Memory B cell (primary cell): ENCODE measurements around the gene TMPRSS3.

Experiments used
- ATAC-seq: fragments of 150-1000 bp; cut with Tn5 transposase; 2 replicates; pipeline ENCODE4 v1.10.0; 2021; ENCODE audit warnings: low read depth, mild to moderate bottlenecking, moderate library complexity
- DNase-seq, 2 donors: peaks; one replicate each; pipeline ENCODE4 v3.0.0; 2022; ENCODE audit warnings: low spot score in 2 of 2
- H3K27ac Mint-ChIP-seq: one replicate; pipeline ENCODE4 v1.8.0; 2022; ENCODE audit warnings: mild to moderate bottlenecking, moderate library complexity, mixed read lengths
- H3K27me3 Mint-ChIP-seq: one replicate; pipeline ENCODE4 v1.8.0; 2022; ENCODE audit warnings: mixed read lengths
- H3K36me3 Mint-ChIP-seq: one replicate; pipeline ENCODE4 v1.8.0; 2022; ENCODE audit warnings: mild to moderate bottlenecking, mixed read lengths
- H3K4me1 Mint-ChIP-seq: one replicate; pipeline ENCODE4 v1.8.0; 2022; ENCODE audit warnings: mixed read lengths
- H3K4me3 Mint-ChIP-seq: one replicate; pipeline ENCODE4 v1.8.0; 2022; ENCODE audit warnings: mild to moderate bottlenecking, moderate library complexity, mixed read lengths
- H3K9me3 Mint-ChIP-seq: one replicate; pipeline ENCODE4 v1.8.0; 2022; ENCODE audit warnings: mixed read lengths

The TMPRSS3 gene

DNA sequence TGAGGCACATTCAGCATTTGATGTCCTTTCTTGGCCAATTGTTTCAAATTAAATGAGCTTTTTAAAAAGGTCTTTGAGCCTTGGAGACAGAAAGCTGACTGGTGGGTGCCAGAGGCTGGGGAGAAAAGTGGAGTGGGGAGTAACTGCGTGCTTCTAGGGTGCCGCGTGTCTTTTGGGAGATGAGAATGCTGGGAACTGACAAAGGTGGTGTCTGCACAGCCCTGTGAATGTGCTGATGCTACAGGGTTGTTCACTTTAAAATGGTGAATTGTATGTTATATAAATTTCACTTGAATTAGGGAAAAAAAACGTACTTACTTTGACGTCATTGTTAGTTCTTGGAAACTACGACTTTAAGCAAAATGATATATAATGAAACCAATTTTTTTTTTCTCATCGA, 21.4 kb downstream of the TMPRSS3 start:
- Mint-ChIP-seq H3K36me3 (no peaks in the 10 kb centered on the region), H3K4me1 (peaks cover 9% of the 10 kb centered on the region), H3K27me3 (peaks cover 21% of the 10 kb centered on the region), H3K4me3 (no peak overlapping the region), H3K9me3 (no peaks in the 10 kb centered on the region), H3K27ac (no peak overlapping the region)
- no peak for DNase-seq
- no peak for ATAC-seq

DNA sequence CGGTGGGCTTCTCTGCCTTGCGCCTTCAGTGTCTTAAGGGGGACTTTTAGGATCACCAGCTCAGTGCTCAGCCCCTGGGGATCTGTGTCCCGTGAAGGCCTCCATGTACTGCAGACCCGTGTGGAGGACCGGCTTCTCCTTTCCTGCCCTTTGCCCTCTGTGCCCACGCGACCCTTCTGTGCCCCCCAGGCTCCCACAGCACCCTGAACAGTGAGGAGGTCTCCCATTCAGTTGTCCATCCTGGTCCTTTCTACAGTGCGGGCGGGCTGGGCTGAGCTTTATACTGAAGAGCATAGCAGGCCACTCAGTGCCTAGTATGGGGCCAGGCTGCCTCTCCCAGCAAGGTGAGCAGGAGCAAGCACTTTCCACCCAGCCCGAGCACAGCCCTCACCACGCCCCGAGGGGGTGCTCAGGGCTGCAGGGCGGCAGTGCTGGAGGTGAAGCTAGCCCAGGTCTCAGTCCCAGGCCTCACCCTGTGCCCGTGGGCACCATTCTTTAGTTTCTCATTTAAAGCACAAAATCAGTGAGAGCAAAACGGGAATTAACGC, 21.9 kb downstream of the TMPRSS3 start:
- no peak overlapping the region for H3K27ac Mint-ChIP-seq
- no peak overlapping the region for H3K4me3 Mint-ChIP-seq
- peaks cover 21% of the 10 kb centered on the region for H3K27me3 Mint-ChIP-seq
- no peak for ATAC-seq
- peaks cover 6% of the 10 kb centered on the region for H3K4me1 Mint-ChIP-seq
- DNase-seq: no peak
- no peaks in the 10 kb centered on the region for H3K36me3 Mint-ChIP-seq
- no peaks in the 10 kb centered on the region for H3K9me3 Mint-ChIP-seq

DNA sequence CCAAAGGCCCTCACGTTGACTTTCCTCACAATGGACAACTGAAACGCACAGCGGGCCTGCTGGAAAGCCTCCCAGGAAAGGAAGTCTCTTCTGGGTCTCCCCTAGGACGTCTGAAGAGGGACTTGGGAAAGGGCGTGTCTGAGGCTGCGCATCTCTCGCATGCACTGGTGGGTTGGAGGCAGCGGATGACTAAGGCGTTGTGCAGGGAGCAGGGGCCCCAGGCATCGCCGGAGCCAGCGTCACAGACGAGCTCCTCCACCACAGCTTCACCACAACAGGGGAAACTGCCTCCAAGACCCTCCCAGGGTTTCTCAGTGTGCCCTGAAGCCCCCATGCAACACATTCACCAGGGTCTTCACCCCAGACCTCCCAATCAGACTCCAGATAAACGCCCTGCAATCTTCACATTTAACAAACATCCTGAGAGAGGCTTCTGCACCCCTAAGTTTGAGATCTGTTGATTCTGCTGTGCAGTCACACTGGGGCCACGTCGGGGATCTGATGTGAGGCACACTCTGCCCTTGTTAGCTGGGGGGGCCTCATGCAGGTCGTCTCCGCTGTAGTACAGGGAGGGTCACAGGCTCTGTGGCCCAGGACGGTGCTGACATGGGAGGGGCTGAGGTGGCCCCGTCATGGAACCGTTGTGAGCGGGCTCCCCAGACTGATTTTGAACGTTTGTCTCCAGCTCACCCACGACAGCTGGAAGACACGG, 22.5 kb downstream of the TMPRSS3 start:
- no peaks in the 10 kb centered on the region for H3K36me3 Mint-ChIP-seq
- no peak for DNase-seq
- H3K4me1 Mint-ChIP-seq: peaks cover 6% of the 10 kb centered on the region
- H3K27ac Mint-ChIP-seq: no peak overlapping the region
- H3K9me3 Mint-ChIP-seq: no peaks in the 10 kb centered on the region
- no peak for ATAC-seq
- peaks cover 21% of the 10 kb centered on the region for H3K27me3 Mint-ChIP-seq
- H3K4me3 Mint-ChIP-seq: no peak overlapping the region

DNA sequence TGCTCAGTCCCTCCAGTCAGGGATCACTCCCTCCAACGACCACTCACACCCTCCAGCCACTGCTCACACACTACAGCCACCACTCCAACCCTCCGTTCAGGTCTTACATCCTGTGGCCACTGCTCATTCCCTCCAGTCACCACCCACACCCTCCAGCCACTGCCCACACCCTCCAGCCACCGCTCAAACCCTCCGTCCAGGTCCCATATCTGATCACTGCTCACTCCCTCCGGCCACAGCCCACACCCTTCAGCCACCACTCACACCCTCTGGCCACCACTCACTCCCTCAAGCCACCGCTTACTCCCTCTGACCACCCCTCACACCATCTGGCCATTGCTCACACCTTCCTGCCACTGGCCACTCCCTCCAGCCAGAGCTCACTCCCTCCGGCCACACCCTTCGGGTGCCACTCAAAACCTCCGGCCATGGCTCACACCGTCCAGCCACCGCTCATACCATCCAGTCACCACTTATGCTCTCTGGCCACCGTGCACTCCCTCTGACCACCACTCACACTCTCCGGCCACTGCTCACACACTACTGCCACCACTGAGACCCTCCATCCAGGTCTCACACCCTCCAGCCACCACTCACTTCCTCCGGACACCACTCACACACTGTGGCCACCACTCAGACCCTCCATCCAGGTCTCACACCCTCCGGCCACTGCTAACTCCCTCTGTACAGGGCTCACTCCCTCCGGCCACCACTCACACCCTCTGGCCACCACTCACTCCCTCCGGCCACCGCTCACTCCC, 24.8 kb downstream of the TMPRSS3 start:
- Mint-ChIP-seq H3K9me3 (no peaks in the 10 kb centered on the region), H3K27me3 (peaks cover 20% of the 10 kb centered on the region), H3K4me3 (no peak overlapping the region), H3K27ac (no peak overlapping the region), H3K4me1 (peaks cover 6% of the 10 kb centered on the region), H3K36me3 (no peaks in the 10 kb centered on the region)
- DNase-seq: no peak
- ATAC-seq: no peak

DNA sequence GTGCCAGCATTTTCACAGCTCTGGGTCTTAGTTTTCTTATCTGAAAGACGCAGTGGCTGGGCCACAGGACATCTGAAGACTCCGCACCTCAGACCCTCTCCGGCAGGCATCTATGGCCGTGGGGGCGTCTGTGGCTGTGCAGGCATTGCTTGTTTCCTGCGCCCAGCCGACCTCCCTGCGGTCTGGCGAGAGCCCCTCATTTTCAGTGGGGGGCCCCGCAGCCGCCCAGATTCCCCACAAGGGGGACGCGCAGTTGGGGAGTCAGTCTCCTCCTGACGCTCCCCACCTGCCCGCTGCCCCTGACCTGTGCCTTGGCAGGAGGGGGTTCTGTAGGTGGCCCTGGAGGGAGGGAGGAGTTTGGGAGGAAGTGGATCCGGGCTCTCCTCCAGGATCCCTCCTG, 26.0 kb downstream of the TMPRSS3 start:
- DNase-seq (no peak), ATAC-seq (no peak)
- Mint-ChIP-seq H3K4me3 (no peak overlapping the region), H3K27me3 (peaks cover 17% of the 10 kb centered on the region), H3K9me3 (no peaks in the 10 kb centered on the region), H3K36me3 (no peaks in the 10 kb centered on the region), H3K4me1 (peaks cover 4% of the 10 kb centered on the region), H3K27ac (no peak overlapping the region)

DNA sequence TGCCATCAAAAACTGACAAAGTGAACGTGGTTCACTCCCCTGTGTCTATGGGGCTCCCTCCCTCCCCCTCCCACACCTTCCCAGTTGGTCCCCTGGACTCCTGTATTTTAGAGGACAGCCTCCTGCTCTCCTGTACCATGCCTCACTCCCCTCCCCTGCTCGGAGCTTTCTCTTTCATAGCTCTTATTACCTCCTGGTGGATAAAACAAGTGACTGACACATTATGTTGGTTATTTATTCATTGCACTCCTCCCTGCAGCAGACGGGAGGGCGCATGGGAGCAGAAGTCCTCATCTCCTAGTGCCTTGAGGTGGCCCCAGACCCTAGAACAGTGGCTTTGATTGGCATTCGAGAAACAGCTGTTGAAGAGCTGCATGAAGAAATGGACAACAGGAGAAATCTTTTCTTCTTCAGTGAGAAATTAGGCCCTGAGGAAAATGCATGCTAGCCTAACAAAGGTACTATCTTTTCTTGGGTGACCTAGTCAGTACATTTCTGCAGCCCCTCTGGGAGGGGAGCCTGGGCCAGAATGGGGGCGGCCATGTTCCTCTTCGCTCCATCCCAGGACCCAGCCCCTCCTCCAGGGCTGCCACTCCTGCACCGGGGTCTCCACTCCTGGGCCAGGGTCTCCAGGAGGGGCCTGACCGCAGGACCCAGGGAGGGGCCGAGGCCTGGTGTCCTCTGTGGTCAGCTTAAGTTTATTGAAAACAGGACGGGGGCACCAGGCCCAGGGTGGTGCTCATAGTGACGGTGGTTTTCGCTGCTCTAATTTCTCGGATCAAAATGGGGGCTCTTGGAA, 28.3 kb downstream of the TMPRSS3 start:
- peaks cover 4% of the 10 kb centered on the region for H3K4me1 Mint-ChIP-seq
- H3K9me3 Mint-ChIP-seq: no peaks in the 10 kb centered on the region
- H3K27ac Mint-ChIP-seq: no peak overlapping the region
- DNase-seq (no peak), ATAC-seq (no peak)
- H3K27me3 Mint-ChIP-seq: peaks cover 23% of the 10 kb centered on the region
- H3K36me3 Mint-ChIP-seq: no peaks in the 10 kb centered on the region
- H3K4me3 Mint-ChIP-seq: no peak overlapping the region

DNA sequence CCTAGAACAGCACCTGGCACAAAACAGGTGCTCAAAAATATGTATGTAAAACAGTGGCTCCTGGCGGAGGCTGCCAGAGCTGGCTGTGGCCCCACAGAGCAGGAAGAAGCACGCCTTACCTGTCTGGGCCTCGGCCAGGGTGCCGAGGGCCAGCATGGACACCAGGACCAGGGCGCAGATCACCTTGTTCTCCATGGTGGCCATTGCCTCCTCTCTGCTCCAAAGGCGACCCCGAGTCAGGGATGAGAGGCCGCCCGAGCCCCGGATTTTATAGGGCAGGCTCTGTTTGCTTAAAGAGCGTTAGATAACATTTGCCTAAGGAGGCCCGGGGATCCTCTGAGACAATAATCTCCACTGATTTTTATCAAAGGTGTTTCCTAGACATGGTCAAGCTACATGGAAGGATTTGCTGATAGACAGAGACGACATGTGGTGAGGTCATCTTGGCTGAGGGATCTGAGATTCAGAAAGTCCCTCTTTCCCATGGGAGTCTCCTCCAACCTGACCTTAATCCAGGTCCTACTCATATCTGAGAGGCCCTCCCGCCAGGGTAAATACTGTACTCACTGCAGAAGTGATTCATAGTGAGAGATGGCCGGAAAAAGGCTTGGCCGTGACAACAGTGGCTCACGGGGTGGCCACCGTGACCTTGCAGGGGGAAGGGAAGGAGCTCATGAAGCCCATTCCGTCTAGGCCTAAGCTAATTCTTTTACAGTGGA, 29.4 kb downstream of the TMPRSS3 start, which contains the start of gene TFF1:
TFF1 (minus strand) TSS at position 244 of the 719 bp plus-strand sequence; CDS start at position 204, 40 bp downstream.
- ATAC-seq (no peak), DNase-seq (no peak)
- peaks cover 2% of the 10 kb centered on the region for H3K4me1 Mint-ChIP-seq
- H3K27ac Mint-ChIP-seq: no peak within 1 kb of the TSS
- H3K36me3 Mint-ChIP-seq: no peaks in the 10 kb centered on the region
- no peak within 1 kb of the TSS for H3K4me3 Mint-ChIP-seq
- H3K27me3 Mint-ChIP-seq: peaks cover 23% of the 10 kb centered on the region
- no peaks in the 10 kb centered on the region for H3K9me3 Mint-ChIP-seq

DNA sequence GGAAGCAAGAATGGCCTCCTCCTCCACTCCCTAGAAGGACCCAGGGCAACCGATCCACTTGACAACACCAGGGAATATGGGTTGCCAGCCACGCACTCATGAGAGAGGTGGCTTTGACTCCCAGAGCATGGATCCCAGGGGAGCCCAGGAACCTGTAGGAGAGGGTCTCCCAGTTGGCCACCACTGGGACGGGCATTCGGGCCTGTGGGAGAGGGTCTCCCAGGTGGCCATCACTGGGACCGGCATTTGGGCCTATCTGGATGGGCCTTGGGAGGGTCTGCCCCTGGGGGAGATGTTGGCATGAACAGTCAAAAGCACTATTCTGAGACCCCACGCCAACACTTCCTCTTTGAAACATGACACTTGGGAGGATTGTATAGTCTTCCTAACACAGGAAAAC, 30.1 kb downstream of the TMPRSS3 start:
- Mint-ChIP-seq H3K27me3 (peaks cover 16% of the 10 kb centered on the region), H3K4me1 (no peaks in the 10 kb centered on the region), H3K9me3 (no peaks in the 10 kb centered on the region), H3K27ac (no peak overlapping the region), H3K4me3 (no peak overlapping the region), H3K36me3 (no peaks in the 10 kb centered on the region)
- ATAC-seq: no peak
- DNase-seq: no peak

DNA sequence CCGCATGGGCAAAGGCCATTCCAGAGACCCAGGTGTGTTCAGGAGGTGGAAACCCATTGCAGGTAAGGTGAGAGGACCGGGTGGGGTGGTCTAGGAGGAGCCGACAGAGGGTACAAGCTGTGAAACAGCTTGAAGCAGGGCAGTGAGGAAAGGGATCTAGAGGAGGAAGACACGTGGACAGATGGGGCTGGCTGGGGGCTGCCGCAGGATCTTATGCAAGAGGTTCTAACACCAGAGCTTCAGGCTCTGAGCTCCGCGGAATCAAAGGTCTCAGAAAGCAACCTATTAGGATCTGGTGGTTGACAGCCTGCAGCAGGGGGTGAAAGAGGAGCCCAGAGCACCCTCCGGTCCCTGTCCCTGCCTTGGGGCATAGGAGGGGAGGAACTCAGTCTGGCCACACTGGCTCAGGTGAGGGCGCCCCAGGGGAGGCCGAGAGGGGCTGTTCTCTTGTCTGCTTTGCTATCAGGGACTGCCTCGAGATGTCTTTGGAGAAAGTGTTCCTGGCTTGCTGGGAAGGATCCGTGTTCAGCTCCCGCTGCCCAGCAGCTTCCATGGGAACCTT, 31.5 kb downstream of the TMPRSS3 start:
- no peak for ATAC-seq
- Mint-ChIP-seq H3K27ac (no peak overlapping the region), H3K9me3 (no peaks in the 10 kb centered on the region)

DNA sequence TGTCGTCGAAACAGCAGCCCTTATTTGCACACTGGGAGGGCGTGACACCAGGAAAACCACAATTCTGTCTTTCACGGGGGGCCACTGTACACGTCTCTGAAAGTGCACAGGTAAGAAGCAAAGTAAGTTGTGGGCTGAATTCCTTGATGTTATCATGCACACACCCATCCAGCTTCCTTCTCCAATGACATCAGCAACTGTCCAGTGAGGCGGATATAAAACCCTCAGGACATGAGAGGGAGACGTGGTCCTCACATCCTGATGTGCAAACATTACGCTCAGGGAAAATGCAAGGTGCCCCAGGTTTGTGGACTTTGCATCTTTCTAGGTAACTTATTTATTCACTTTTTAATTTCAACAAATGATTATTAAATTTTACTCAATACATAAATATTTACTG, 32.5 kb downstream of the TMPRSS3 start:
- DNase-seq: no peak
- ATAC-seq: no peak
- Mint-ChIP-seq H3K9me3 (no peaks in the 10 kb centered on the region), H3K27ac (no peak overlapping the region), H3K27me3 (peaks cover 18% of the 10 kb centered on the region), H3K4me3 (no peak overlapping the region), H3K4me1 (no peaks in the 10 kb centered on the region), H3K36me3 (no peaks in the 10 kb centered on the region)

More for the DNA sequence above, 31.5 kb downstream of the TMPRSS3 start:
- Mint-ChIP-seq H3K36me3 (no peaks in the 10 kb centered on the region), H3K4me3 (no peak overlapping the region), H3K27me3 (peaks cover 13% of the 10 kb centered on the region), H3K4me1 (no peaks in the 10 kb centered on the region)
- no peak for DNase-seq

DNA sequence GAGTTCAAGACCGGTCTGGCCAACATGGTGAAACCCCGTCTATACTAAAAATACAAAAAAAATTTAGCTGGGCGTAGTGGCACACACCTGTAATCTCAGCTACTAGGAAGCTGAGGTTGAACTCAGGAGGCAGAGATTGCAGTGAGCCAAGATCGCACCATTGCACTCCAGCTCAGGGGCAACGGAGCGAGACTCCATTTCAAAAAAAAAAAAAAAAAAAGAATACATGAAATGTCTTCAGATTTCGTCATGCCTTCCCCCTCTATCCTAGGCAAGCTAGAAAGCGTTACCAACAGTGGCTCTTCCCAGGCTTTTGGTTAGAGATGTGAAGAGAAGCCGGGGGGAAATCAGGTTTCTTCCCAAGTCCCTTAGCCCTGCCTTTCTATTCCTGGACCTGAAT, 33.2 kb downstream of the TMPRSS3 start:
- no peak overlapping the region for H3K4me3 Mint-ChIP-seq
- H3K27ac Mint-ChIP-seq: no peak overlapping the region
- no peaks in the 10 kb centered on the region for H3K9me3 Mint-ChIP-seq
- ATAC-seq (peak; percentile 43), DNase-seq (no peak)
- peaks cover 23% of the 10 kb centered on the region for H3K27me3 Mint-ChIP-seq
- no peaks in the 10 kb centered on the region for H3K36me3 Mint-ChIP-seq
- H3K4me1 Mint-ChIP-seq: no peaks in the 10 kb centered on the region

DNA sequence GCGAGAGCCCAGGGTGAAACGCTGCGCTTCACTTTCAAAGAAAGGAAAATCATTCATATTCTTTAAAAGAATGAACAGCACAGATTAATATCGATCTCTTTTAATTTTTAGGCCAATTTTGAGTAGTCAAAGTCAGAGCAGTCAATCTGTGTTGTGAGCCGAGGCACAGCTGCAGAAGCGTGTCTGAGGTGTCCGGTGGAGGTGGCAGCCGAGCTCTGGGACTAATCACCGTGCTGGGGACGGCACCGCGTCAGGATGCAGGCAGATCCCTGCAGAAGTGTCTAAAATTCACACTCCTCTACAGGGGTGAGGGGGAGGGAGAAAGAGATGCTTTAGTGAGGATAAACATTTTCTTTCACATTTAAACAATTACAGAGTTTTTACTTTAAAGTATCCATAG, 33.7 kb downstream of the TMPRSS3 start:
- ATAC-seq (no peak), DNase-seq (no peak)
- Mint-ChIP-seq H3K9me3 (peaks cover 2% of the 10 kb centered on the region), H3K36me3 (no peaks in the 10 kb centered on the region), H3K4me3 (no peak overlapping the region), H3K4me1 (no peaks in the 10 kb centered on the region), H3K27ac (no peak overlapping the region), H3K27me3 (peaks cover 23% of the 10 kb centered on the region)

DNA sequence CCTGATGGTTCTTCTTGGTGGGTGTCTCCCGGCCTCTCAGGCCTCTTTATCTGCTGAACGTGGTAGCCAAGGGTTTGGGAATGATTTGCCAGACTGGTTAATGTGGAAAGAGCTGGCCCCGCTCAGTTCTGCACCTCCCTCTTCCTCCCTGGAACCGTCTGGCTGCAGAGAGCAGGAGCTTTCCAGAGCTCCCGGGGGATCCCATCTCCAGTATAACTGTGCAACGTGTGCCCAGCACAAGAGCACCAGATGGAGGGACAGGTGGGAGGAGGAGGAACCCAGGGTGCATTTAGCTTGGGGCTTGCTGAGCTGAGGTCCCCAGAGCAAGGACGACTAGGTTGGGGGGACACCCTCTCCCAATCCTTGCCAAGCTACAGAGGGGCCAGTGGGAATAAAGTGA, 34.6 kb downstream of the TMPRSS3 start:
- Mint-ChIP-seq H3K9me3 (peaks cover 2% of the 10 kb centered on the region), H3K27me3 (peaks cover 28% of the 10 kb centered on the region)

More for the DNA sequence above, 34.6 kb downstream of the TMPRSS3 start:
- Mint-ChIP-seq H3K36me3 (no peaks in the 10 kb centered on the region), H3K4me3 (no peak overlapping the region), H3K27ac (no peak overlapping the region), H3K4me1 (no peaks in the 10 kb centered on the region)
- DNase-seq: no peak
- no peak for ATAC-seq
